GM04503 (cell line): Measurements from ENCODE around the gene XPO5.
"Not testable (repeated sequence)": the region's sequence is repeated elsewhere in the genome, so short reads cannot be mapped to it uniquely, and the experiment has no call there.

Experiments used
- DNase-seq: peaks from one replicate; pipeline ENCODE4 v3.0.0-alpha.2; 2012; ENCODE audit warnings: low read depth

Gene XPO5

GRCh38 chr6:43584892-43585570, 9.2 kb upstream of the XPO5 start:
- no peak for DNase-seq

DNA sequence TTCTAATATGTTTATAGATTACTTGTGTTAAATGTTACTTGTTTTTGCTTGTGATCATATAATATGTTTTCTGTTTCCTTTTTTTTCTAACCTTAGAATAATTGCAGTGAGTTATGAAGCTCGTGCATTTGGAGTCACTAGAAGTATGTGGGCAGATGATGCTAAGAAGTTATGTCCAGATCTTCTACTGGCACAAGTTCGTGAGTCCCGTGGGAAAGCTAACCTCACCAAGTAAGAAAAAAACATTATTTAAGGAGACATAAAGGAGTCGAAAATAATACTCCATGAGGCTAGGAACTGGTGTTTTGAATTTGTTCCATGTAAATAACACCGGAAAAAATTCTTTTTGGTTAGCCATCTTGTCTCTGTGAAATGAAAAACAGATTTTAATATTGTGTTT, 7.1 kb upstream of the XPO5 start:
- DNase-seq: no peak

- no peak for DNase-seq
These were observed 3.3 kb upstream of the XPO5 start for GRCh38 chr6:43579171-43579570.

DNA sequence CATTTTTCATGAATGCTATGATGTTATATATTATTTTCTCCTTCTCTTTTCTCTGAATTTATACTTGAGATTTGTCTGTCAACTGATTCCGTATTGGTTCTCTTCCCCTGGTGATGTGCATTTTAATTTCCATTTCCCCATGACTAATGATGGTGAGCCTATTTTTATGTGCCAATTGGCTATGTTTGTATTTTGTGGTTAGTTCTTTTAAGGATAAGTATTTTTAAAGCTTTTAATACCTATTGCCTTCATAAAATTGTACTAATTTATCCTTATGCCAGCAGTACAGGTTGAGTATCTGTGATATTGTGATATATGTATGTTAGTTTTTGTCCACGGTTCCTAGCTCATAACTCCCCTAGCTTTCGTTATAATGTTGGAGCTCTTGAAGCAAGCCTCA, 2.9 kb upstream of the XPO5 start:
- no peak for DNase-seq

GRCh38 chr6:43575105-43575771, 600 bp downstream of the XPO5 start:
- DNase-seq: peak; percentile 2

- no peak for DNase-seq
These were observed 3.8 kb downstream of the XPO5 start for GRCh38 chr6:43572015-43572414.

- no peak for DNase-seq
These were observed 4.9 kb downstream of the XPO5 start for GRCh38 chr6:43570876-43571441.

DNA sequence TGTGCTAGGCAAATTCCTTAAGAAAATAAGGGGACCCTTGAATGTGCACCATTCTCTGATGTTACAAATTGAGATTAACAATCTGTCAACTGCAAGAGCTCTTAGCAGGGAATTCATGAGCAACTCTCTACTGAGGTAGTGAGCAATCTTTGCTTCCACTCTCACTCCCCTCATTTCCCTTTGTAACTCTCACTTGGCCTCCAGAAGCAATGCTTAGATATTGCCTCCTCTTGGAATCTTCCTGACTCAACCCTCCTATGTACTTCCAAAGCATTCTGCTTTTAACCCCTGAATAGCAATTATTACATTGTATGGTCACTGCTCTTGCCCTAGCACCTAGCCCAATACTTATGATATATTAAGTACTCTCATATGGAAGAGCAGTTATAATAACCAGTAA, 16.5 kb downstream of the XPO5 start:
- DNase-seq: no peak

- not testable (repeated sequence) for DNase-seq
These were observed 18.2 kb downstream of the XPO5 start for GRCh38 chr6:43557620-43558019.

DNA sequence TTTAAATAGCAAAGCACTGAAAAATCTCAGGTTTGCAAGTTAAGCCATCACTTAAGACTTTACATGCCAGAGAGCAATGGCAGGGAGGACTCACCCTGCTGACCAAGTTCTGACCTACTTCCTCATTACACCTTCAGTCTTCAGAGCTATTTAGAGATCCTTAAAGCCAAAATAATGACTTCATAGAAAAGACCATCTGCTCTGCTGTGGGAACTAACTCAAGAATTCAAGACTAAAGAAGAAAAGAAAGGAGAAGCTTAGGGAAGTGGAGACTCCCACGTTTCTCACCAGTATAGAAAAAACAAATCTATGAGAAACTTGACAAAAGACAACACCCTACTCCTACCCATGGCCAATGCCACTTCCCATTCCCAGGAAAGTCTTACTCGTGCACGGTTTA, 28.6 kb downstream of the XPO5 start:
- no peak for DNase-seq

- no peak for DNase-seq
These were observed 31.4 kb downstream of the XPO5 start for GRCh38 chr6:43544461-43544860.

DNA sequence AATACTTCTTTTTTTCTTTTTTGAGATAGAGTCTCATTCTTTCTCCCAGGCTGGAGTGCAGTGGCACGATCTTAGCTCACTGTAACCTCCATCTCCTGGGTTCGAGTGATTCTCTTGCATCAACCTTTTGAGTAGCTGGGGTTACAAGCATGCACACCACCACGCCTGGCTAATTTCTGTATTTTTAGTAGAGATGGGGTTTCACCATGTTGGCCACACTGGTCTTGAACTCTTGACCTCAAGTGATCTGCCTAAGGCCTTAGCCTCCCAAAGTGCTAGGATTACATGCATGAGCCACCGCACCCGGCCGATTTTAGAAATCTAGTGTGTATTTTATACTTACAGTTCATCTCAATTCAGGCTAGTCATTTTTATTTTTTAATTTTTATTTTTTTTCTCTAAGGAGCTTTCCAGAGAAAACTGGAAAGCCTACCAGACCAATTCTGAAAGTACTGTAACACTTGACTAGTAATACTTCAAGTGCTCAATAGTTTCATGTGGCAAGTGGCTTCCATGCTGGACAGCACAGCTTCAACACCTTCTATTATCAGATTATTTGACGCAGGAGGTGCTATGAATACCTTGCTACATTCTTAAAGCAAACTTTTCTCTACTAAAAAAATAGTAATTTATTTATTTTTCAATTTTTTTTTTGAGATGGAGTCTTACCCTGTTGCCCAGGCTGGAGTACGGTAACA, 33.9 kb downstream of the XPO5 start:
- no peak for DNase-seq

DNA sequence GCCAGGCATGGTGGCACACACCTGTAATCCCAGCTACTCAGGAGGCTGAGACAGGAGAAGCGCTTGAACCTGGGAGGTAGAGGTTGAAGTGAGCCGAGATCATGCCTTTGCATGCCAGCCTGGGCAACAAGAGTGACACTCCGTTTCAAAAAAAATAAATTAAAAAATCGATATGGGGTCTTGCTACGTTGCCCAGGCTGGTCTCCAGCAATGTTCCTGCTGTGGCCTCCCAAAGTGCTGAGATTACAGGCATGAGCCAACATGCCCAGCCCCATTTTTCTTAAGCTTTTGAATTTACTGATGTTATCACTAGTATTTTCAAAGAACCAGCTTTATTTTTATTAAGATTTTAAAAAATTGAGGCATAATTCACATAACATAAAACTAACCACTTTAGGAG, 35.3 kb downstream of the XPO5 start:
- no peak for DNase-seq

- not testable (repeated sequence) for DNase-seq
These were observed 36.4 kb downstream of the XPO5 start for GRCh38 chr6:43539409-43539808.

DNA sequence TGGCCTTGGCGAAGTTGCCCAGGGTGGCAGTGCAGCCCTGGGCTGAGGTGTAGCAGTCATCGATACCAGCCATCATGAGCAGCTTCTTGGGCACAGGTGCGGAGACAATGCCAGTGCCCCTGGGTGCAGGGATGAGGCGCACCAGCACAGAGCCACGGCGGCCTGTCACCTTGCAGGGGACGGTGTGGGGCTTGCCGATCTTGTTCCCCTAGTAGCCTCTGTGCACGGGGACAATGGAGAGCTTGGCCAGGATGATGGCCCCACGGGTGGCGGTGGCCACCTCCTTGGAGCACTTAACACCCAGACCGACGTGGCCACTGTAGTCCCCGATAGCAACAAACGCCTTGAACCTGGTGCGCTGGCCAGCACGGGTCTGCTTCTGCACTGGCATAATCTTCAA, 36.9 kb downstream of the XPO5 start:
- not testable (repeated sequence) for DNase-seq

DNA sequence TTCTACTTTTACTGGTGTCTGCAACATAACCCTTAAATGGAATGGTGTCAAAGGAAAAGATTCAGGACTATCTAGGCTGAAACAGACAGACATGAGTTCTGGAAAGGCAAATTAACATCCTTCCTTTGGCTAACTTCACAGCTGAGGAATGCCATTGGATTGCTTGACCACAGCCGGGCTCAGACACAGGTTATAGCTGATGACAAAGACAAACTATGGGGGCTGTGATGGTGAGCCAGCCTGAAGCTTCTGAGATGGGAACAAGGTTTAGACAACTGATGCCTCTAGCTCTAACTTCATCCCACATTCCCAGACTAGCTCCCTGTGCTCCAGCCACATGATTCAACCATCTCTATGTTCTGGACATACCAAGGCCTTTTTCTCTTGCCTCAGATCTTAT, 43.6 kb downstream of the XPO5 start:
- DNase-seq: no peak

DNA sequence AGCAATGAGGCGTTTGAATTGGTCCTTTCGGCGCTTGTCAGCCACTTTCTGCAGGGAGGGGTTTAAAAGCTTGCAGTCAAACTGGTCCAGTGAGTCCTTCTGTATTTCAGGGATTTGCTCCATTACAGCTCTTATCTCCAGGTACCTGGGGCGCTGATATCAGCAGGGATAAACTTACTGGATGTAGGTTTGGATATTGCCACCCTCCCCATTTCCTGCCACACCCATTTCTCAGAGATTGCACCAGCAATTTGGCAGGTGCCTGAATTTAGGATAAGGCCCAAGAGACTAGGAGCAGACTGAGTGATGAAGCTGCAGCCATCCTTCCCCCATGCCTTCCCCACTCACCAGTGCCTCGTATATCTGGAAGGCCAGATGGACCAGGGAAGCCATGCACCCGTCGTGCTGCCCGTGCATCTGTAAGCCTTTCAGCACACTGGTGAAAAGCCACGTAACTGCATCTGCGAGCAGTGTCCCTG, 51.3 kb downstream of the XPO5 start:
- DNase-seq: no peak

DNA sequence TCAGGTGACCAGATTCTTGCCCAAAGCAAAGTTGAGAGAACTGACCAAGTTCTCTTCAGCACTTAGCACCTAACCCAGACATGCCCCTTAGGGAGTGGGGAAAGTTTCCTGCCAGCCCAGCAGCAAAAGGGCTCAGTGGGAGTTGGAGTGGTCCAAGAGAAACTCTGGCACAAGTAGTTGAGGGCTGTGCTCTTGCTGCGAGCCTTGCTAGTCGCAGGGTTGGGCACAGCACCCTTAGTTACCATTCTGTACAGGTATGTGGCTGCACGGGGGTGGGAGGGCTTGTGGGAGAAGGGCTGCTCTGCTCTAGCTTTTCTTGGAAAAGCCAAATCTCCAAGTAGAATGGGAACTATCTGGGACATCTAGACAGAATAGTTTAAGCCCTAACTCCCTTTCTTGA, 52.6 kb downstream of the XPO5 start:
- DNase-seq: no peak

DNA sequence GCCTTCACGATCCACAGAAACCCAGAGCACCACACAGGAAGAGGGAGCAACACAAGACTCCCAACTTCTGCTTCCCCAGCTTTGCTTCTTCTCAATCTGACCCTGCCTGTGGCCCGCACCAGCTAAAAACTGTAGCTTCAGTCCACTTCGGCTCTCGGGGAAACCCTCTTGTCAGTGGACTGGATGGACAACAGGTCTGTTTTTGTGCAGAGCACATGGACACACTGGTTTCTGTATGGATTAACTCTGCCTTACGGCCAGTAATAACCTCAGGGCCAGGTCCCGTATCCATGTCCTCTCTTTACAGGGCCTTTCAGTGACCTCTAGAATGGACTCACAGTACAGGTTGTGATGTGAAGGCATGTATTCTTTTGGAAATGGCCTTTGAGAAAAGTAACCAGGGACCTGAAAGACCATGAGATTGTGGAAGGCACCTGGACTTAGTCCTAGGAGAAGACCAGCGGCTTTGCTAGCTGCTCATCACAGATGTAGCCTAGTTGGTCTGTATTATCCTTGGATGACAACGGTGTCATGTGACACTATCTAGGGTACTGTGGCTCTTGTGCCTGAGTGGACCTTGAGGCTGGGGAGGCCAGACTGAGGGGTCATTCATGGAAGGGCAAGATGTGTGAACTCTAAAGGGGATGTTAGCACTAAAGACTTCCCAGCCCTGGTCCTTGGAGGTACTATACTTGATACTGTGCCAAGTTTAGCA, 53.1 kb downstream of the XPO5 start:
- no peak for DNase-seq

DNA sequence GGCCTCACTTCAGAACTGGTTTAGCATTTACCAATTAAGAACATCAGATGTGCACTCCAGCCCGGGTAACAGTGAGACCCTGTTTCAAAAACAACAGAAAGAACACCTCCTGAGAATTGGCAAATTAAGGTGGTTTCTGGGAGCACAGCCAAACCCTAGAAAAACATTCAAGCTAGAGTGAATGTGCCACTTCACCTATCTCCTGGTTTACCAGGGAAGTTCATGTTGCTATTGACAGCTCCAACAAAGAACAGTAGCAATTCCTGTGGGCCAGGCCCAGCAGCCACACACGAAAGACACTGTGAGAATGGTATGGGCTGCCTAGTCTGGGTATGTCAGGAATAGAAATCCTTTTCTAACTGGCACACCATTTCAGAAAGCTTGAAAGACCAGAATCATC, 54.0 kb downstream of the XPO5 start:
- DNase-seq: no peak

DNA sequence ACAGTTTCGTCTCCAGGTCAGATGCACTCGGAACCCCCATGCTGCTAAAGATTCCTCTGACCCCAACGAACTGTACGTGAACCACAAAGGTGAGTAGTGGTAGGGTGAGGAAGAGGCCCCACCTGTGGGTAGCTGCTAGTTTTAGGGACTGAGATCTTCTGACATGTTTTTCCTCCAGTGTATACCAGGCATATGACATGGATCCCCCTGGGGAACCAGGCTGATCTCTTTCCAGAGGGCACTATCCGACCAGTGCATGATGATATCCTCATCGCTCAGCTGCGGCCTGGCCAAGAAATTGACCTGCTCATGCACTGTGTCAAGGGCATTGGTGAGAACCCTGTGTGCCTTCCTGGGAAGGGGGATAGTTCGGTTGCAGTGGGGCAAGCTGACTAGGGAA, 55.7 kb downstream of the XPO5 start:
- DNase-seq: no peak
